ENCODE results near the gene LILRA5. TPM values are rescaled to one million over a fixed set of nuclear protein-coding genes. Genes with fewer than 3 reads are reported as not detected.
"Not testable (repeated sequence)": the region's sequence is repeated elsewhere in the genome, so short reads cannot be mapped to it uniquely, and the experiment has no call there.

Gene LILRA5
- not detected in 2 replicates for polyA plus RNA-seq (2013)

GRCh38 chr19:54312436-54313377 lies at the start of gene LILRA5:
Gene LILRA5, minus strand, starts transcription at chr19:54313166. Its CDS starts 147 bp downstream, at chr19:54313019.
- peaks cover 17% of the 10 kb centered on the region for H3K9me3 ChIP-seq (ENCODE audit: insufficient read depth, low read depth, low read length)
- H3K36me3 ChIP-seq (ENCODE audit: control insufficient read depth in 1 of 2, insufficient read depth in 2 of 2, low read length in 2 of 2): no peaks in the 10 kb centered on the region
- no peak within 1 kb of the TSS for H2BK120ac ChIP-seq (ENCODE audit: insufficient read depth, low read length, poor library complexity)
- no peak within 1 kb of the TSS for H3K18ac ChIP-seq (ENCODE audit: low read length)
- no peak within 1 kb of the TSS for H2AK5ac ChIP-seq (ENCODE audit: low read length)
- no peaks in the 10 kb centered on the region for H3K79me1 ChIP-seq (ENCODE audit: low read length)
- H2BK5ac ChIP-seq (ENCODE audit: low read depth, low read length, poor library complexity): no peak within 1 kb of the TSS
- H3K79me2 ChIP-seq (ENCODE audit: control insufficient read depth, insufficient read depth, low read length, poor library complexity): no peaks in the 10 kb centered on the region
- H3K23ac ChIP-seq (ENCODE audit: low read length): no peak within 1 kb of the TSS
- no peak within 1 kb of the TSS for H3K14ac ChIP-seq (ENCODE audit: low read length)
- no peaks in the 10 kb centered on the region for H3K4me1 ChIP-seq (ENCODE audit: control insufficient read depth in 1 of 2, insufficient read depth in 2 of 2, low read length in 2 of 2)
- no peak within 1 kb of the TSS for H3K27ac ChIP-seq (ENCODE audit: low read depth, low read length)
- H3K9ac ChIP-seq (ENCODE audit: low read length): no peak within 1 kb of the TSS
- H2AFZ ChIP-seq (ENCODE audit: insufficient read depth, low read length, poor library complexity): no peak within 1 kb of the TSS
- H3K4ac ChIP-seq (ENCODE audit: low read depth, low read length): no peak within 1 kb of the TSS
- H3K27me3 ChIP-seq (ENCODE audit: insufficient read depth, low read length): no peaks in the 10 kb centered on the region
- H3K4me3 ChIP-seq (ENCODE audit: low read depth, low read length): no peak within 1 kb of the TSS
- H4K8ac ChIP-seq (ENCODE audit: low read depth, low read length): no peak within 1 kb of the TSS
- no peak within 1 kb of the TSS for H4K12ac ChIP-seq (ENCODE audit: low read depth, low read length)
- DNase-seq: no peak
- WGBS (ENCODE audit: extremely low coverage, insufficient coverage, insufficient read length): no CpG with 5 or more reads among the region's 13 CpGs
- no peak within 1 kb of the TSS for H3K4me2 ChIP-seq (ENCODE audit: low read length)
- H2BK12ac ChIP-seq (ENCODE audit: low read length): no peak within 1 kb of the TSS
- H4K91ac ChIP-seq (ENCODE audit: low read depth, low read length): no peak within 1 kb of the TSS

GRCh38 chr19:54361680-54362422 lies 48.9 kb upstream of the LILRA5 start:
- H3K9me3 ChIP-seq (ENCODE audit: insufficient read depth, low read depth, low read length); H3K4ac ChIP-seq (ENCODE audit: low read depth, low read length); H4K12ac ChIP-seq (ENCODE audit: low read depth, low read length); H2AK5ac ChIP-seq (ENCODE audit: low read length); H4K91ac ChIP-seq (ENCODE audit: low read depth, low read length); H3K18ac ChIP-seq (ENCODE audit: low read length); H3K4me2 ChIP-seq (ENCODE audit: low read length); H3K36me3 ChIP-seq (ENCODE audit: control insufficient read depth in 1 of 2, insufficient read depth in 2 of 2, low read length in 2 of 2); DNase-seq; H2BK120ac ChIP-seq (ENCODE audit: insufficient read depth, low read length, poor library complexity); H3K79me2 ChIP-seq (ENCODE audit: control insufficient read depth, insufficient read depth, low read length, poor library complexity); H4K8ac ChIP-seq (ENCODE audit: low read depth, low read length); H3K4me1 ChIP-seq (ENCODE audit: control insufficient read depth in 1 of 2, insufficient read depth in 2 of 2, low read length in 2 of 2); H2BK5ac ChIP-seq (ENCODE audit: low read depth, low read length, poor library complexity); H3K9ac ChIP-seq (ENCODE audit: low read length); H3K27me3 ChIP-seq (ENCODE audit: insufficient read depth, low read length); H3K14ac ChIP-seq (ENCODE audit: low read length); H3K27ac ChIP-seq (ENCODE audit: low read depth, low read length); H2AFZ ChIP-seq (ENCODE audit: insufficient read depth, low read length, poor library complexity); H3K4me3 ChIP-seq (ENCODE audit: low read depth, low read length); H3K79me1 ChIP-seq (ENCODE audit: low read length); H2BK12ac ChIP-seq (ENCODE audit: low read length); H3K23ac ChIP-seq (ENCODE audit: low read length): not testable (repeated sequence)
- WGBS (ENCODE audit: extremely low coverage, insufficient coverage, insufficient read length): no CpG with 5 or more reads among the region's 10 CpGs

- not testable (repeated sequence) for H3K4ac ChIP-seq (ENCODE audit: low read depth, low read length); H3K27ac ChIP-seq (ENCODE audit: low read depth, low read length); H3K79me2 ChIP-seq (ENCODE audit: control insufficient read depth, insufficient read depth, low read length, poor library complexity); H2BK120ac ChIP-seq (ENCODE audit: insufficient read depth, low read length, poor library complexity); H3K27me3 ChIP-seq (ENCODE audit: insufficient read depth, low read length); H3K4me3 ChIP-seq (ENCODE audit: low read depth, low read length); H2BK12ac ChIP-seq (ENCODE audit: low read length); H4K91ac ChIP-seq (ENCODE audit: low read depth, low read length); H2BK5ac ChIP-seq (ENCODE audit: low read depth, low read length, poor library complexity); H3K36me3 ChIP-seq (ENCODE audit: control insufficient read depth in 1 of 2, insufficient read depth in 2 of 2, low read length in 2 of 2); H3K9me3 ChIP-seq (ENCODE audit: insufficient read depth, low read depth, low read length); H3K18ac ChIP-seq (ENCODE audit: low read length); H2AFZ ChIP-seq (ENCODE audit: insufficient read depth, low read length, poor library complexity); H3K14ac ChIP-seq (ENCODE audit: low read length); DNase-seq; H3K9ac ChIP-seq (ENCODE audit: low read length); H3K4me1 ChIP-seq (ENCODE audit: control insufficient read depth in 1 of 2, insufficient read depth in 2 of 2, low read length in 2 of 2); H3K79me1 ChIP-seq (ENCODE audit: low read length); H3K4me2 ChIP-seq (ENCODE audit: low read length); H3K23ac ChIP-seq (ENCODE audit: low read length); H2AK5ac ChIP-seq (ENCODE audit: low read length); H4K8ac ChIP-seq (ENCODE audit: low read depth, low read length); H4K12ac ChIP-seq (ENCODE audit: low read depth, low read length)
- no CpG with 5 or more reads among the region's 21 CpGs for WGBS (ENCODE audit: extremely low coverage, insufficient coverage, insufficient read length)
Observed at GRCh38 chr19:54359149-54359820, 46.3 kb upstream of the LILRA5 start.

GRCh38 chr19:54357381-54357780 lies 44.4 kb upstream of the LILRA5 start:
- no peak overlapping the region for H4K12ac ChIP-seq (ENCODE audit: low read depth, low read length)
- no peak overlapping the region for H3K14ac ChIP-seq (ENCODE audit: low read length)
- H3K27me3 ChIP-seq (ENCODE audit: insufficient read depth, low read length): no peaks in the 10 kb centered on the region
- H4K8ac ChIP-seq (ENCODE audit: low read depth, low read length): no peak overlapping the region
- no peaks in the 10 kb centered on the region for H3K79me2 ChIP-seq (ENCODE audit: control insufficient read depth, insufficient read depth, low read length, poor library complexity)
- H2BK5ac ChIP-seq (ENCODE audit: low read depth, low read length, poor library complexity): no peak overlapping the region
- H3K4me3 ChIP-seq (ENCODE audit: low read depth, low read length): no peak overlapping the region
- DNase-seq: no peak
- H2AK5ac ChIP-seq (ENCODE audit: low read length): no peak overlapping the region
- H3K36me3 ChIP-seq (ENCODE audit: control insufficient read depth in 1 of 2, insufficient read depth in 2 of 2, low read length in 2 of 2): no peaks in the 10 kb centered on the region
- no peaks in the 10 kb centered on the region for H3K9me3 ChIP-seq (ENCODE audit: insufficient read depth, low read depth, low read length)
- no peak overlapping the region for H3K27ac ChIP-seq (ENCODE audit: low read depth, low read length)
- no peaks in the 10 kb centered on the region for H3K79me1 ChIP-seq (ENCODE audit: low read length)
- no peak overlapping the region for H4K91ac ChIP-seq (ENCODE audit: low read depth, low read length)
- H3K4me2 ChIP-seq (ENCODE audit: low read length): no peak overlapping the region
- WGBS (ENCODE audit: extremely low coverage, insufficient coverage, insufficient read length): no CpG with 5 or more reads among the region's 16 CpGs
- no peak overlapping the region for H2AFZ ChIP-seq (ENCODE audit: insufficient read depth, low read length, poor library complexity)
- no peak overlapping the region for H3K4ac ChIP-seq (ENCODE audit: low read depth, low read length)
- H3K18ac ChIP-seq (ENCODE audit: low read length): no peak overlapping the region
- H3K9ac ChIP-seq (ENCODE audit: low read length): no peak overlapping the region
- H2BK120ac ChIP-seq (ENCODE audit: insufficient read depth, low read length, poor library complexity): no peak overlapping the region
- no peak overlapping the region for H3K23ac ChIP-seq (ENCODE audit: low read length)
- no peaks in the 10 kb centered on the region for H3K4me1 ChIP-seq (ENCODE audit: control insufficient read depth in 1 of 2, insufficient read depth in 2 of 2, low read length in 2 of 2)
- no peak overlapping the region for H2BK12ac ChIP-seq (ENCODE audit: low read length)
